ENCODE data around the gene VPS50.

GRCh38 chr7:93242106-93242505, 9.9 kb downstream of the VPS50 start:
- TF ChIP-seq POLR2AphosphoS5 (IDR thresholded peaks at IDR 0.05; ENCODE audit: low read depth, low read length) (no peak), POLR2A (IDR thresholded peaks at IDR 0.05; ENCODE audit: low read depth, low read length) (no peak), TAF1 (IDR thresholded peaks at IDR 0.05; ENCODE audit: low read depth, low read length) (no peak), POU2F2 (IDR thresholded peaks at IDR 0.05; ENCODE audit: low read depth, low read length) (no peak)
